ENCODE results near the gene MBD3L1. TPM values are rescaled to one million over a fixed set of nuclear protein-coding genes. Genes with fewer than 3 reads are reported as not detected.

The MBD3L1 gene
- total and polyA plus RNA-seq, 4 donors, result not detected

DNA sequence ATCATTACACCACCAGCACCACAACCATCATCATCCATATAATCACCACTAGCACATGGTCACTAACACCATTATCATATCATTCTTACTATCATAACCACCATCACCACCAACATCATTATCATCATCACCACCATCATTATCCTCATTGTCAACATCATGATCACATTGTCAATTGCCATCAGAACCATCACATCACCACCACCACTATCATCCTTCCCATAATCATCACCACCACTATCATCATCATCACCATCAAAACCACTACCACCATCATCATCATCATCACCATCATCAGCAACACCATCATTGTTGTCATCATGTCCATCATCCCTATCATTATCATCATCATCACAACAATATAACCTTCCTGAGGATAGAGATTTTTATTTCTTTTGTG lies 58.1 kb downstream of the MBD3L1 start:
- Histone ChIP-seq H3K4me3 (no peak overlapping the region), H3K4me1 (ENCODE audit: control insufficient read depth in 5 of 5, insufficient read depth in 5 of 5, low read length in 5 of 5) (no peaks in the 10 kb centered on the region), H3K36me3 (ENCODE audit: control insufficient read depth in 4 of 4, insufficient read depth in 4 of 4, low read length in 4 of 4) (no peaks in the 10 kb centered on the region), H3K27ac (ENCODE audit: low read depth in 1 of 2, low read length in 1 of 2) (no peak overlapping the region), H3K27me3 (ENCODE audit: control insufficient read depth in 3 of 3, insufficient read depth in 3 of 3, low read length in 2 of 3) (no peaks in the 10 kb centered on the region), H3K9me3 (ENCODE audit: control insufficient read depth in 4 of 4, insufficient read depth in 3 of 4, low read length in 3 of 4) (peaks cover 0 to 8% (median 3%) of the 10 kb centered on the region in 4 donors), H3K9ac (ENCODE audit: insufficient read depth in 1 of 2, low read length in 2 of 2) (no peak overlapping the region)
- no peak for DNase-seq
- ATAC-seq (ENCODE audit: insufficient read depth, low FRiP score), result no peak
- TF ChIP-seq, protein P1, sequence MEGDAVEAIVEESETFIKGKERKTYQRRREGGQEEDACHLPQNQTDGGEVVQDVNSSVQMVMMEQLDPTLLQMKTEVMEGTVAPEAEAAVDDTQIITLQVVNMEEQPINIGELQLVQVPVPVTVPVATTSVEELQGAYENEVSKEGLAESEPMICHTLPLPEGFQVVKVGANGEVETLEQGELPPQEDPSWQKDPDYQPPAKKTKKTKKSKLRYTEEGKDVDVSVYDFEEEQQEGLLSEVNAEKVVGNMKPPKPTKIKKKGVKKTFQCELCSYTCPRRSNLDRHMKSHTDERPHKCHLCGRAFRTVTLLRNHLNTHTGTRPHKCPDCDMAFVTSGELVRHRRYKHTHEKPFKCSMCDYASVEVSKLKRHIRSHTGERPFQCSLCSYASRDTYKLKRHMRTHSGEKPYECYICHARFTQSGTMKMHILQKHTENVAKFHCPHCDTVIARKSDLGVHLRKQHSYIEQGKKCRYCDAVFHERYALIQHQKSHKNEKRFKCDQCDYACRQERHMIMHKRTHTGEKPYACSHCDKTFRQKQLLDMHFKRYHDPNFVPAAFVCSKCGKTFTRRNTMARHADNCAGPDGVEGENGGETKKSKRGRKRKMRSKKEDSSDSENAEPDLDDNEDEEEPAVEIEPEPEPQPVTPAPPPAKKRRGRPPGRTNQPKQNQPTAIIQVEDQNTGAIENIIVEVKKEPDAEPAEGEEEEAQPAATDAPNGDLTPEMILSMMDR (IDR thresholded peaks at IDR 0.05; ENCODE audit: control extremely low read depth, extremely low read depth), result no peak

Other genes starting within 250 kb of the MBD3L1 start
- gene ADAMTS10, start 221.7 kb upstream of the MBD3L1 start, total RNA-seq, result 10 to 100 TPM; 13.1 to 44.1 TPM
- gene ADAMTS10, start 221.7 kb upstream of the MBD3L1 start, polyA plus RNA-seq, result 10 to 100 TPM in 1 of 2 donors, 1 to 10 TPM in 1; 9.1 to 17.5 TPM
- not detected for gene NFILZ, start 201.7 kb upstream of the MBD3L1 start, total RNA-seq
- gene NFILZ, start 201.7 kb upstream of the MBD3L1 start, polyA plus RNA-seq, result not detected
- gene ACTL9, start 133.6 kb upstream of the MBD3L1 start, total RNA-seq, result not detected
- not detected for gene ACTL9, start 133.6 kb upstream of the MBD3L1 start, polyA plus RNA-seq
- not detected for gene OR2Z1, start 110.7 kb upstream of the MBD3L1 start, total RNA-seq
- not detected for gene OR2Z1, start 110.7 kb upstream of the MBD3L1 start, polyA plus RNA-seq
- 10 to 100 TPM; 21.9 to 32.7 TPM for gene ZNF558, start 73 bp upstream of the MBD3L1 start, total RNA-seq
- gene ZNF558, start 73 bp upstream of the MBD3L1 start, polyA plus RNA-seq, result 10 to 100 TPM; 11.3 to 14.4 TPM
- gene MUC16, start 178.0 kb downstream of the MBD3L1 start, total RNA-seq, result 1 to 10 TPM; 1.1 to 2.5 TPM
- gene MUC16, start 178.0 kb downstream of the MBD3L1 start, polyA plus RNA-seq, result 1 to 10 TPM; 2.4 to 8.0 TPM

Data from lung (tissue), 12 donors.